HFF-Myc (cell line): ENCODE results near the gene SIGLEC12.

Experiments
- DNase-seq: peaks from one replicate; pipeline ENCODE4 v3.0.0-alpha.2; 2011; ENCODE audit warnings: low read depth; ENCODE audit errors: extremely low read depth
- H3K4me3 ChIP-seq: replicated peaks from 2 replicates; pipeline ENCODE4 v1.5.1; 2011; ENCODE audit warnings: low read depth, mild to moderate bottlenecking, control low read depth, low read length
- TF ChIP-seq, protein P1 (sequence below): IDR thresholded peaks from 2 replicates; pipeline ENCODE4 v1.5.1; 2012; ENCODE audit warnings: mild to moderate bottlenecking, low read depth, low read length, control low read depth; ENCODE audit errors: missing control alignments

The SIGLEC12 gene

GRCh38 chr19:51501594-51502263 lies at the start of gene SIGLEC12:
Gene SIGLEC12, minus strand, starts transcription at chr19:51501800. Its CDS starts 67 bp downstream, at chr19:51501733.
- TF ChIP-seq, protein P1, sequence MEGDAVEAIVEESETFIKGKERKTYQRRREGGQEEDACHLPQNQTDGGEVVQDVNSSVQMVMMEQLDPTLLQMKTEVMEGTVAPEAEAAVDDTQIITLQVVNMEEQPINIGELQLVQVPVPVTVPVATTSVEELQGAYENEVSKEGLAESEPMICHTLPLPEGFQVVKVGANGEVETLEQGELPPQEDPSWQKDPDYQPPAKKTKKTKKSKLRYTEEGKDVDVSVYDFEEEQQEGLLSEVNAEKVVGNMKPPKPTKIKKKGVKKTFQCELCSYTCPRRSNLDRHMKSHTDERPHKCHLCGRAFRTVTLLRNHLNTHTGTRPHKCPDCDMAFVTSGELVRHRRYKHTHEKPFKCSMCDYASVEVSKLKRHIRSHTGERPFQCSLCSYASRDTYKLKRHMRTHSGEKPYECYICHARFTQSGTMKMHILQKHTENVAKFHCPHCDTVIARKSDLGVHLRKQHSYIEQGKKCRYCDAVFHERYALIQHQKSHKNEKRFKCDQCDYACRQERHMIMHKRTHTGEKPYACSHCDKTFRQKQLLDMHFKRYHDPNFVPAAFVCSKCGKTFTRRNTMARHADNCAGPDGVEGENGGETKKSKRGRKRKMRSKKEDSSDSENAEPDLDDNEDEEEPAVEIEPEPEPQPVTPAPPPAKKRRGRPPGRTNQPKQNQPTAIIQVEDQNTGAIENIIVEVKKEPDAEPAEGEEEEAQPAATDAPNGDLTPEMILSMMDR: no peak
- DNase-seq: no peak
- no peak within 1 kb of the TSS for H3K4me3 ChIP-seq

GRCh38 chr19:51550848-51551672 lies 49.5 kb upstream of the SIGLEC12 start:
- H3K4me3 ChIP-seq: no peak overlapping the region

GRCh38 chr19:51549533-51550324 lies 48.1 kb upstream of the SIGLEC12 start:
- no peak for DNase-seq
- no peak overlapping the region for H3K4me3 ChIP-seq
- TF ChIP-seq, protein P1: no peak

More at GRCh38 chr19:51550848-51551672, 49.5 kb upstream of the SIGLEC12 start:
- DNase-seq: no peak
- TF ChIP-seq, protein P1: no peak

- DNase-seq: no peak
- TF ChIP-seq, protein P1: no peak
- no peak overlapping the region for H3K4me3 ChIP-seq
Measured at GRCh38 chr19:51548891-51549305, 47.3 kb upstream of the SIGLEC12 start.

- TF ChIP-seq, protein P1: no peak
- H3K4me3 ChIP-seq: no peak overlapping the region
- DNase-seq: no peak
Measured at GRCh38 chr19:51548213-51548651, 46.6 kb upstream of the SIGLEC12 start.

DNA sequence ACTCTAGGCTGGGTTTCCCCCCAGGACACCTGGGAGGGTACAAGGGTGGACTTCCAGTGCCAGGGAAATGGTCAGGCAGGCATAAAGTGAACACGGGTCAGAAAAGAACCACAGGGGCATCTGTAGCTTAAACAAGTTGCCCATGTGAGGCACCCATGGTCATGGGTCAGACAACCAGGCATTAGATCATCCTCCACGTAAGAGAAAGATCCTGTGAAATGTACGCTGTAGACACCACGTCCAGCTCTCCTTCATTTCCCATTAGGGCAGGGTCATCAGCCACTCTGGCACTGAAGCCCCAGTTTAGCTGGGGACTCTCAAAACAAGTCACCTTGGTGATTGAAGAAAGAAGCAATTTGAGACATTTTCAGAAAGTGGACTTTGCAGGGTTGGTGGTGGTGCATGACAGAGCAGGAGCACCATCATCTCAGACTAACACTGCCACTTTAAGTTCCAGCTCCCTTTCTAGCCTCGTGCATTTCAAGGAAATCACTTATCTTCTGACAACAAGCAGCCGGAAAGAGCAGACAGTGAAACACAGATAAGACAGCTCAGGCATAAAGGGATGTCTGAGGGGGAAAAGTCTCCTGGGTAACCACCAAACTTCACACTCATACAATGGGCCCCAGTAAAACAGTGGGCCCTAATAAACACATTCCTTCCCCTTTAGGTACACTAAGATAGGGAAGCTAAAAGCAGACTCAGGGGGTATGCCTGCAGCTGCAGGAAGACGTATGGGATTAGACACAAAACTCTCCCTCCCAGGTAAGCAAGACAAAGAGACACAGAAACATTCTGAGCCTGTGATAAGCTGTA lies 46.0 kb upstream of the SIGLEC12 start:
- TF ChIP-seq, protein P1: no peak
- no peak for DNase-seq
- H3K4me3 ChIP-seq: no peak overlapping the region
